ENCODE data around the gene MYH3. TPM values are rescaled to one million over a fixed set of nuclear protein-coding genes. Genes with fewer than 3 reads are reported as not detected.

MYH3 gene
- polyA plus RNA-seq, 1 donor from 2014 or later: 0.74 TPM

GRCh38 chr17:10681866-10682446, 24.8 kb upstream of the MYH3 start:
- H3K27ac ChIP-seq (ENCODE audit: low read length): no peak overlapping the region
- no peak overlapping the region for H3K4me2 ChIP-seq (ENCODE audit: low read length)
- H3K9me3 ChIP-seq (ENCODE audit: low read length): no peaks in the 10 kb centered on the region
- H3K27me3 ChIP-seq (ENCODE audit: insufficient read depth, low read depth, low read length): no peaks in the 10 kb centered on the region
- peaks cover 5% of the 10 kb centered on the region for H3K36me3 ChIP-seq (ENCODE audit: insufficient read depth, low read length)
- no peaks in the 10 kb centered on the region for H3F3A ChIP-seq (ENCODE audit: insufficient read depth, low read length, poor library complexity, severe bottlenecking)
- H3K4me3 ChIP-seq (ENCODE audit: low read length): no peak overlapping the region
- no peaks in the 10 kb centered on the region for H3K9me2 ChIP-seq (ENCODE audit: insufficient read depth, low read length)
- no peak overlapping the region for H2AFZ ChIP-seq (ENCODE audit: low read depth, low read length)
- TF ChIP-seq SMC3 (conservative IDR thresholded peaks at IDR 0.05; ENCODE audit: poor library complexity) (no peak), RAD21 (conservative IDR thresholded peaks at IDR 0.05) (no peak), TAF1 (IDR thresholded peaks at IDR 0.05; ENCODE audit: low read depth) (no peak), POLR2AphosphoS5 (IDR thresholded peaks at IDR 0.05) (no peak), EZH2 (IDR thresholded peaks at IDR 0.05; ENCODE audit: borderline replicate concordance, insufficient read depth, low read length, poor library complexity, severe bottlenecking) (no peak), EP300 (conservative IDR thresholded peaks at IDR 0.05; ENCODE audit: poor library complexity, severe bottlenecking) (no peak), REST (IDR thresholded peaks at IDR 0.05; ENCODE audit: borderline replicate concordance) (no peak), MXI1 (conservative IDR thresholded peaks at IDR 0.05; ENCODE audit: poor library complexity, severe bottlenecking) (no peak), CTCF (IDR thresholded peaks at IDR 0.05; ENCODE audit: poor library complexity, severe bottlenecking) (no peak)
- H4K20me1 ChIP-seq (ENCODE audit: insufficient read depth): no peaks in the 10 kb centered on the region
- no peaks in the 10 kb centered on the region for H3K79me2 ChIP-seq (replicated peaks; ENCODE audit: insufficient read depth, low read length)
- H3K9ac ChIP-seq (ENCODE audit: low read length): no peak overlapping the region

GRCh38 chr17:10674704-10675103, 17.6 kb upstream of the MYH3 start:
- no peaks in the 10 kb centered on the region for H3K27me3 ChIP-seq (ENCODE audit: insufficient read depth, low read depth, low read length)
- no peak overlapping the region for H2AFZ ChIP-seq (ENCODE audit: low read depth, low read length)
- no peaks in the 10 kb centered on the region for H3K9me2 ChIP-seq (ENCODE audit: insufficient read depth, low read length)
- H3K9me3 ChIP-seq (ENCODE audit: low read length): no peaks in the 10 kb centered on the region
- no peaks in the 10 kb centered on the region for H3F3A ChIP-seq (ENCODE audit: insufficient read depth, low read length, poor library complexity, severe bottlenecking)
- H3K4me3 ChIP-seq (ENCODE audit: low read length): no peak overlapping the region
- H3K36me3 ChIP-seq (ENCODE audit: insufficient read depth, low read length): no peaks in the 10 kb centered on the region
- H3K79me2 ChIP-seq (replicated peaks; ENCODE audit: insufficient read depth, low read length): no peaks in the 10 kb centered on the region
- H3K9ac ChIP-seq (ENCODE audit: low read length): no peak overlapping the region
- H4K20me1 ChIP-seq (ENCODE audit: insufficient read depth): no peaks in the 10 kb centered on the region
- no peak overlapping the region for H3K27ac ChIP-seq (ENCODE audit: low read length)
- H3K4me2 ChIP-seq (ENCODE audit: low read length): no peak overlapping the region
- TF ChIP-seq RAD21 (conservative IDR thresholded peaks at IDR 0.05): no peak
- no peak for TF ChIP-seq REST (IDR thresholded peaks at IDR 0.05; ENCODE audit: borderline replicate concordance)
- TF ChIP-seq POLR2AphosphoS5 (IDR thresholded peaks at IDR 0.05): no peak
- no peak for TF ChIP-seq SMC3 (conservative IDR thresholded peaks at IDR 0.05; ENCODE audit: poor library complexity)

Measured in neural cell (in vitro differentiated cells).